GM18870 (cell line): ENCODE measurements around the gene HIVEP3.

ENCODE experiments used
- ATAC-seq: cut with Tn5 transposase; IDR thresholded peaks from one replicate; pipeline ENCODE4 v1.9.1; 2021; ENCODE audit warnings: moderate library complexity; ENCODE audit not compliant: unreplicated experiment

HIVEP3 gene

DNA sequence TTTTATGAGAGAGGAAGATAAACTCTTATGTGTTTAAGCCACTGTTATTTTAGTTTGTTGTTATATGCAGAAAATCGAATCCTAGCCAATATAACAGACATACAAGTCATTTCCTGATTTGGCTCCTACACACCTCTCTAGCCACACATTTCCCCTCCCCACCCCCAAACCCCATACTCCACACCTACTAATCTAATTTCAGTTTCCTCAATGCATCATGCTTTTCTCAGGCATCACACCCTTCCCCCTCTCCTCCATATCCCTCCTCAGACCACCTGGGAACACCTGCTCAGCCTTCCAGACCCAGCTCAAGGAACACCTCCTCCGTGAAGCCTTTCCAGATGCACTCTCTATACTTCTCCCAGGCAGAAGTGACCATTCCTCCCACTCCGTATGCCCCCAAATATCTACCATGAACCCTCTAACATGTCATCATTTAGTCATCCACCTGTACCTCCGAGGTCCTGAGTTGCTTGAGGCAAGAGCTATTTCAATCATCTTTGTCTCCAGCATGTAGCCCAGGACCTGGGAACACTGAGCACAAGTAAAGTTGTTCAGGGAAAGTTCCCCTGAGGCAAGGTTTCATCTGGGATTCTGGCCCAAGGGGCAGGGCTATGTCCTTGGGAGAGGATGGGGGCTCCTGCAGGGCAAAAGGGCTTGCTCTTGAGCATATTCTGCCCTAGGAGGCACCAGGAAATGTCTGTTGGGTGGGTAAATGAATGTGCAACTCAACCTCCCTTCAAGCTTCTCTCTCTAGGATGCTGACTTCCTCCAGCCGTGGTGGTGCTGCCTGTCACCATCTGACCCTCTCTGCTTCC lies 126.8 kb downstream of the HIVEP3 start:
- ATAC-seq = no peak

DNA sequence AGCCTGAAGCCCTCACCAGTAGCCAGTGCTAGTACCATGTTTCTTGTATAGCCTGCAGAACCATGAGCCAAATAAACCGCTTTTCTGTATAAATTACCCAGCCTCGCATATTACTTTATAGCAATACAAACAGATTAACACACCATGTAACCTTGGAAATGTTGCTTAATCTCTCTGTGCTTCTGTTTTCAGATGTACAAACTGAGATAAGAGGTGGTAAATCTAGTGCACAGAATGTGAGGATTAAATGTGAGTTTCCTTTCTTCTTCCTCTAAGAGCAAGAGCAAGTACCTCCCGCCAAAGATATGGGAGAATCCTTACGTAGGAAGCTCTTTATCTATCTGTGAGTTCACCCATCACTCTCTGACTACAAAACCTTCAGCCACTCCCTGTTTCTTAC lies 128.4 kb downstream of the HIVEP3 start:
- no peak for ATAC-seq

DNA sequence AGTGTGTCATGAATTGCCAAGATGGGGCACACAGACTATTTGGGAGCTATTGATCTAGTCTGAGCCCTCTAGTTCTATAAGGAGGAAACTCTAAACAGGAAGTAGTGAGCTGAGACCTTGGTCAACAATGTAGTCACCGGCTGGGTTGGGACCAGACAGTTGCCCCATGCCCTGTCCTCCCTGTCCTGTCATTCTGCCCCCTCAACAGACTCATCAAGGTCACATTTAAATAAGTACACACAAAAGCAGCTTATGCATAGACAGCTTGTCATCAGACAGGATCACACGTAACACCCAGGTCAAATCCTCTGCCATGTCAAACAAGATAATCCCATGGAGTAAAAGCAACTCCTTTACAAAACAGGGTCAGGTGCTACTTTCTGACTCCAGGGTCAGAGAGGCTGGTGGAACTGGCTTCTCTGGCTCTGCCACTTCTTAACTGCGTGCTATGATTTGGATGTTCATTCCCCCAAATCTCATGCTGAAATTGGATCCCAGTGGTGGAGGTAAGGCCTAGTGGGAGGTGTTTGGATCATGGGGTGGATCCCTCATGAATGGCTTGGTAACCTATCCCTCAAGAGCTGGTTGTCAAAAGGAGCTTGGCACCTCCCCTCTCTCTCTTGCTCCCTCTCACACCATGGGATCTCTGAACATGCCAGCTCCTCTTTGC lies 128.9 kb downstream of the HIVEP3 start:
- no peak for ATAC-seq

DNA sequence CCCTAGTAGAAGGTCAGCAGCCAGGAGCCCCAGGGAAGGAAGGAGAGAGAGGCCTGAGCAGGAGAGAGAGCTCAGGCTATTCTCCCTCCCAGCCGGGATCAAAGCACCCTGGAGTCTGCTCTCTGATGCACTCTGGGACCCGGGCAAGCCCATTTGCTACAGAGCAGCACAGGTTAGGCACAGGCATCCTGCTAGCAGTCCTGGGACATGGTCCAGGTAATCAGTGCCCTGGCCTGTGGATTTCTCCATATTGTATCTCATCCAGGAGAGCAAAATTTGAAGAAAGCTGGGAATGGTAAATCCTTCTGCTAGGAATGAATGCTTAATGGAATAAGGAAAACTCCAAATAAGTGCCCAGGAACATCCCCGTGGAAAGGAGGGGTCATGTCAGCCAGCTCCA lies 130.3 kb downstream of the HIVEP3 start:
- no peak for ATAC-seq

DNA sequence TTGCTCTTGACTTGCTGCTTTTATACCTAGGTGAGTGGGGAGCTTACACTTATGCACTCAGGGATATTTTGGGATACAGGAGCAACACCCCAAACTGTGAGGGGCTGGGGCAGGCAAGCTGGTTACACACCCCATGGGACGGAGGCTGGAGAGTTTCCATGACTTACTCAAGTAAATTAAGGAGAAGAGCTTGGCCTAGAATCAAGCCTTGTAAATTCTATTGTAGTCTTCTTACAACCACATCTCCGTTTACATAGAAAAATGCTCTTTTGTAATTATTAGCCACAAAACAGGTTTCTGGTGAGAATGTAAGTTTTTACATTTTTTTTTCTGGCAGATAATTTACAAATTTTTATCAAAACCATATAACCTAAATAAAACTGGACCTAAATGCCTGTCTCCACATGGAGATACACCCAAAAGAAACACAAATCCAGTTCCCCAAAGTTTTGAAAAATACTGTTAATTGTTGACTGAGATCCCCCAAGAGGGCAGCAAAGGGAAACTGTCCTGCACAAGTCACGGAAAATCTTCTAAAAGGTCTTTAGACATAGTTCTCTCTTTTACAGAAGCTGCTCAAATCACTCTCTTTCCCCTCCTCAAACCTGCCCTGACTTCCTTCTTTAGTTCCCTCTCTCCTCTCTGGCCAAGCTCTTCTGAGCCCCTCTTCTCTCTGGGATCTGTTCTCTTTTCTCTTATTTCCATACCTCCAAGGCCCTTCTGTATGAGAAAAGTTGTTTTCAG lies 134.0 kb downstream of the HIVEP3 start:
- no peak for ATAC-seq

DNA sequence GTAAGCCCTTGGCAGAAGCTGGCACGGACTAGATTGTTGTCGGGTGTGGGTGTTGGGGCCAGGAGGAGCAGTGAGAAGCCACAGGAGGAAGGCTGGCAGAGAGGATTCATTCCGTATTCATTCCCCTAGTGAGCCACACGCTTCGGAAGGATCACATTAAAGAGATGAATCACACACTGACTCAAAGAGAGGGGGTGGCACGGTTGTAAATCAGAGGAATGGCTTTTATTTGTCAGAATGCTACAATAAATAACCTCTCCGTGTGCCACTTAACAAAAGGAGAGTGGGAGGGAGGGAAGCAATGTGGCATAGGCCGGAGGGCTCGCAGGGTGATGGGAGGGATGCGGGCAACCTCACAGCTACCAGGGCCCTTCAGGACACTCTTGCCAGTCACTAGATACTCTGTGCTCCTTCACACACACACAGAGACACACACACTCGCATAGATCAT lies 135.5 kb downstream of the HIVEP3 start:
- no peak for ATAC-seq

DNA sequence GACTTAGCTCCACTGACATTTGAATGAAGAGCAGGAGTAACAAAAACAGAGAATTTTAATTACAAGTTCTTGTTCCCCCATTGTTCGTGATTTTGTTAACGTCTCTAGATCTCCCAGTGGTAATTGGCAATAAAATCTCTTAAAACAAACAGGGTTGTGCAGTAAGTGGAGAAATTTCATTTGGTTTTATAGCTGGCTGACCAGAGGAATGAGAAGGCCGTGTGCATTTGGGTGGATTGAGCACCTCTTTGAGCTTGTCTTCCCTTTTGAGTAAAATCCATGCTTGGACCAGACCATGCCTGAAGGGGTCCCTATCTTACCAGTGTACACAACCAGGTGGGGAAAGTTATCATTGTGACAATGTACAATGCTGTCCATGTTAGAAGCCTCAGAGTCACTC lies 137.8 kb downstream of the HIVEP3 start:
- ATAC-seq = no peak

DNA sequence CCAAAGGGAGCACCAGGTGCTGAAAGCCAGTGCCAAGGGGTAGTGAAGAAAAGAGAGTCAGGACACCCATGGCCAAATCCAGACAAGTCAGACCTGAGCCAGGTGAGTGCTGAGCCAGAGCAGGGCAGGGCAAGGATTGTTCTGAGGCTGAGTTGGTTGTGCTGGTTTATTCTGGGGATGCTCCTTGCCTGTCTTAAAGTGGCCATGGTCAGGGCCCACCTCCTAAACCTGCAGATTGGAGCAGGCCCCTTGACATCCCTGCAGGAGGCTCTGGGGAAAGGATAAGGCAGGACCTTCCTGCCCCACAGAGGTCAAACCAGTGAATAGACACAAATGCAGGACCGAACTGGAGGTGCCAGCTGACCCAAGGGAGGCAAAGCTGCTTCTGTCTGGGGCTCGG lies 138.4 kb downstream of the HIVEP3 start:
- no peak for ATAC-seq

DNA sequence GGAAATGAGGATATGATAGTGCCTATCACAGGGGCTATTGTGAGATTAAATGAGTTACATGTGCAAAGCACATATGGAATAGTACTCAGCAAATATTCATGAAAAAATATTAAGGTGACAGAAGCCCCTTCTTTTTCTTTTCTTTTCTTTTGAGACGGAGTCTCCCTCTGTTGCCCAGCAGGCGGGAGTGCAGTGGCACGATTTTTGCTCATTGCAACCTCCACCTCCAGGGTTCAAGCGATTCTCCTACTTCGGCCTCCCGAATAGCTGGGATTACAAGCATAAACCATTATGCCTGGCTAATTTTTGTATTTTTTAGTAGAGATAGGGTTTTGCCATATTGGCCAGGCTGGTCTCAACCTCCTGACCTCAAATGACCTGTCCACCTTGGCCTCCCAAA lies 139.4 kb downstream of the HIVEP3 start:
- ATAC-seq = no peak

DNA sequence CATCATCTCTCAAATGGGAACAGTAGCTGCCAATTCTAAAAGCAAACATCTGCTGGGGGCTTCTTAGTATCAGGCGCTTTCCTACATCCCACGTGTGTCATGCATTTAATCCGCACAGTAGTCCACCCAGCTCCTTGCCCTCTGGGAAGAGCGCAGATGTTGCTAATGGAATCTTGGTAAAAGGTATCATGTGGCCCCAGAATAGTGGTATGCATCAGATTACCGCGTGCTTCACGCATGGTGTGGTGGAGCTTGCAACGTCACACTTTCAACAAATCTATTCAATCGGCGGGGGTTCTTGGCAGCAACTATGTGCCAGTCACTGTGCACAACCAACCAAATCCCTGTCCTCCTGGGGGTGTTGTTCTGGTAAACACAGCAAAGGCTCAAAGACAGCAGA lies 141.0 kb downstream of the HIVEP3 start:
- ATAC-seq = no peak

DNA sequence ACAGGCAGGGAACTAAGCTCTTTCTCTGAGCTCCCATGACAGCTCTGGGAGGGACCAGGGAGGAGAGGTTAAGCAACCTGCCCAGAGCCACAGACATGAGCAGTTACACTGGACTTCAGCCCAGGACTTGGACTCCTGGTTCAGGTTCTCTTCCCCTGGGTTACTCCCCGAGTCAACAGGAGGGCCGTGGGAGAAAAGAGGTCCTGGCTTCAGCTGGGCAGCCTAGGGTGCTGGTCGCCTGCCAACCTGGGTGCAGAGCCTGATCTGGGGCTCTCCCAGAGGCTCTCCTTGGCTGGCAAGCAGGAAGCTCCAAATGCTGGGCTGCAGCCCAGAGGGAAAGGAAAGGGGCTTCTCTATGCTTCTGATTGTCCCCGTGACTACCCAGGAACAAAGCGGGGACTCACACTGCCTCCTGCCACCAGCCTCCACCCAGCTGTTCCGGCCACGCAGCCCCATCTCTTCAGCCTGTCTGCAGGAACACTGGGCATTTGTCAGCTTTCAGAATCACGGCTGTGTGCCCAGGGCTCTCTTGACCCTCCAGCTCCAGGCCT lies 141.8 kb downstream of the HIVEP3 start:
- no peak for ATAC-seq

DNA sequence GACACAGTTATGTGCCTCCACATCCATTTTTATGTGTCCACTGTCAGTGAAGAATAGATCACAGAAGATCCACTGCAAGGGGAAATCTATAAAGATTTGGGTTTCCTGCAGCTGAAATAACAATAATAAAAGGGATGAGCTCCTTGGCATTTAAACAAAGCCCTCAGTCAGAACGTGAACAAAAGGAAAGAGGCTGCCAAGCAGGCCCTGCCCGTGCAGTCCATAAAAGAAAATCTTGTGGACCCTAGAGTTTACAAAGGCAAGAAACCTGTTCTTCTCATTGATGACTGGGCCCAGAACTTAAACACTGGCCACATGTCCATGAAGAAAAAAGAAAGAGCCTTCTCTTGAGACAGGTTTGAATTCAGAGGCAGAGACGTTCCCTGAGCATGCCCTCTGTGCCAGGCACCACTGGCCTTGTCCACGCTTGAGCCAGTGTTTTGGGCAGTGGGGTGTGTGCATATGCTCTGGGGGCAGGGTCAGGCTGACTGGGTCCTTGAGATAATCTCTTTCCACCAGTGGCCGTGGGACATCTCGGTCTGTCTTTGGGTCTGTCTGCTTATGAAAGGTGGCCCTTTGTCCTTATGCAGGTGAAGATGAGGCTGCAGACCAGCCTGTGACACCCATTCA lies 142.7 kb downstream of the HIVEP3 start:
- no peak for ATAC-seq

DNA sequence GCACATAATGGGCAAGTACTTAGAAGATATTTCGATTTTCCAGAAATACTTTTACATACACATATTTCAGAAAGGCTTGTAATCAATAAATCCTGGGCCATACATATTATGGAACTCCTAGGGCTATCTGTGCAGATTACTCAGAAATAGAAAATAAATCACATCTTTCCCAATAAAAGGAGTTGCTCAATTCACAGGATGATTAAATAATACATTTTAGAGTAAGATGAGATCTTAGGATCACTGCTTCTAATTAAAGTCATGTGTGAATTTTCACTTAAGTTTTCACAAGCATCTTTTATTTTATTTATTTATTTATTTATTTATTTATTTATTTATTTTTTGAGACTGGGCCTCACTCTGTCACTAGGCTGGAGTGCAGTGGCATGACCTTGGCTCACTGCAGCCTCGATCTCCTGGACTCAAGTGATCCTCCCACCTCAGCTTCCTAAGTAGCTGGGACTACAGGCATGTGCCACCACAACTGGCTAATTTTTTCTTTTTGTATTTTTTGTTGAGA lies 144.2 kb downstream of the HIVEP3 start:
- no peak for ATAC-seq

DNA sequence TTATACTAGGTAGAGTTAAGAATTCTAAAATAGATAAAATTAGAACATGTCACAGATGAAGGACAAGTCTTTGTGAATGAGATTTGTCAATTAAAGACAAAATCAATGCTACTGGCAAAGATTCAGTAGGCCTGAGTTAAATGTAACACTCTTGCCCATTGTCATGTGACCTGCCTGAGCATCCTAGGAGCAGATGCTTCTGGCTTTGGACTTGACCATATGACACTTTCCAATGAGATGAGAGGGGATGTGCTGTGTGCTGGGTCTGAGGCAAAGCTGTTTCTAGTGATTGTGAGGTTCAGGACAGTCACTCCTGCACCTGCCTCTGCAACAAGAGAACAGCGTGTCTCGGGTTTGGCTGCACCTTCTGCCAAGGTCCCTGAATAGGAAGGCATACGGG lies 144.9 kb downstream of the HIVEP3 start:
- no peak for ATAC-seq

DNA sequence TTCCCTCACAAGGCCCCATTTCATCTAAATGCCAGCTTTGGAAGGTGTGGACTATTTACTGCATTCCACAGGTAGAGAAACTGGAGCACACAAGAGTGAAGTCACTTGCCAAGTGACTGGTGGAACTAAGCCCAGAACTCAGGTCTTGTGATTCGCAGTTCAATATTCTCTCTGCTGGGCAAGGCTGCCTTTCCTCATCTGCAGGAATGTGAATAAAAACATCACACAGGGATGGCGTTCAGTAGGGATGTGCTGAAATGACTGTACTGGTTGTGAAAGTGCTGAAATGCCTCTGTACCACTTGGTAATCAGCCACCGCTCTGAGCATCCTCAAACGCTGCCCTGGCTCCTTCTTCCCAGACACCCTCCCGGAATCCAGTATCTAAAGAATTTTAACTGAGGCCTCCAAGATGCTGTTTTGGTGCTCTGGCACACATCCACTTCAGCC lies 145.6 kb downstream of the HIVEP3 start:
- ATAC-seq = no peak

DNA sequence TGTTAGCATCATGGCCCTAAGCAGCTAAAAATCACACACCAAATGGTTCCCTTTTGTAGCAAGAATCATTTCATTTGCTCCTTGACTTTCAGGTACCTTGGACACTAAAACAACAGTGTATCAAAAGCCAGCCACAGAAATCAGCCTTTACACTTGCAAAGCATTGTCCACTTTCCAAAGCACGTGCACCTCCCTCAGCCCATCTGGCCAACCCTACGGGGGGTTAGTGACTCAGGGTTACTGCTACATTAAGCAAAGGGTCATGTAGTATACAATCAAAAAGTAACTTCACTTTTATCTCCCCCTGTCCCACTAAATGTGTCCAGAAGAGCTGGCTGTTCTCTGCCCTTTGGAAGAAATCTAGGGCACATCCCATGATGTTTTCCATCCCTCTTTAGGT lies 149.7 kb downstream of the HIVEP3 start:
- ATAC-seq = no peak

DNA sequence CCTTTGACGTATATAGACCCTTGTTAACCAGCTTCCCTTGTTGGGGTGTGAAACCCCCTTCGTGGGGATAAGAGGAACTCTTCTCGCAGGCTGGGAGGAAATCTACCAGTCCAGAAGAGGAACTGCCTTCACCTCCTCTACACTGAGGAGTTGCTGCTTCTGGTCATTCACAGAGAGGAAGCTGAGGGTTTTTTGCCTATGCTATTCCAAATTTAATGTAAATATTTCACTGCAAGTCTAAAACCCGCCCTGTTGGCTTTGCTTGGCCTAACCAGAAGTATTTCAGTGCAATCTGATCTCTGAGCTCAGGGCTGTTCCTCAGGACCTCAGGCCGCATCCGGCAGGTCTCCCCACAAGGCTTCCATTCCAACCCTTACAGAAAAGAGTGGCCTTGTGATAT lies 150.1 kb downstream of the HIVEP3 start:
- ATAC-seq = no peak

DNA sequence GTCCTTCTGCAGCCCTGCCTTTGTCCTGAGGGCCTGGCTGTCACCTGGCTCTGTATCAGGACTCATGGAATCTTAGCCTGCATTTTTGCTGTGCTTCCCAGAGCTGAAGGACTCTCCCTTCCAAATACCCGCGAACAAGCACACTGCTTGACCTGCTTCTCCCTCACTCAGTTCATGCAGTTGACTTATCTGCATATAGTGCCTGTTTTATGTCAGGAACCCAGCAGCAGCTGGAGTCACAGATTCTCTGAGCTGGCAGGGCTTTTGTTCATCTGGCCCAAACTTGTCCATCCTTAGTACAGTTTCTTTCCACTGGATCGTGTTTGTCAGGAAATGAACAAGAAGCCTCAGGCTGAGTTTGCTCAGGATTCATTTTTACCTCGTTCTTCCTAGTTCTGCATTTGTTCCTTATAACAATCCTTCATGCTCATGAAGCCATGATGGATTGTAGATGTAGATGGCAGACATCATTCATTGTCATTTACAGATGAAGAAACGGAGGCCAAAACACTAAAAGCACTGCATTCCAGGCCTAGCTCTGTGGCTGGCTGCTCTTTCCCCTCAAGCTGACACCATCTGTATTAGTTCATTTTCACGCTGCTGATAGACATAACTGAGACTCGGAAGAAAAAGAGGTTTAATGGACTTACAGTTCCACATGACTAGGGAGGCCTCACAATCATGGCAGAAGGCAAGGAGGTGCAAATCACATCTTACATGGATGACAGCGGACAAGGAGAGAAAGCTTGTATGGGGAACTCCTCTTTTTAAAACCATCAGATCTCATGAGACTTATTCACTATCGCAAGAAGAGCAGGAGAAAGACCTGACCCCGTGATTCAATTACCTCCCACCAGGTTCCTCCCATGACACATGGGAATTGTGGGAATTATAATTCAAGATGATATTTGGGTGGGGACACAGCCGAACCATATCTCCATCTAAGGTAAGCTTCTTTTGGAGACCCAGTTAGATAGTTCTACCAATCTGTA lies 150.9 kb downstream of the HIVEP3 start:
- ATAC-seq = no peak

DNA sequence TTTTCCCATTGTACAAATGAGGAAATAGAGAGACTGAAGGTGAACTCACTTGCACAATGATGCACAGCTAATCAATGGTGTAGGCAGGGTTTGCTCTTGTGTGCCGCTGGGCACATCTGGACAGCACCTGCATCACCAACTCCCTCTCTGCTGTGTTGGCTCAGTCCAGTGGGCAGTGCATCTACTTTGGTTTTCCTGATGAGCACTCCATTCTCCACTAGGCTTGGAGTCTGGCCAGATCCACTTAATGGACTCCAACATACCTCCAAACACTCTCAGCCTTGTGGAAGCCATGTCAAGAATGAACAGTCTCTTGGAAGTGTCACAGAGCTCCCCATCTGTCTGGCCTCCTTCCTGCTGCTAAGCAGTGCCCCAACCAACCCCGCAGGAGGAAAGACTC lies 152.2 kb downstream of the HIVEP3 start:
- ATAC-seq = no peak

DNA sequence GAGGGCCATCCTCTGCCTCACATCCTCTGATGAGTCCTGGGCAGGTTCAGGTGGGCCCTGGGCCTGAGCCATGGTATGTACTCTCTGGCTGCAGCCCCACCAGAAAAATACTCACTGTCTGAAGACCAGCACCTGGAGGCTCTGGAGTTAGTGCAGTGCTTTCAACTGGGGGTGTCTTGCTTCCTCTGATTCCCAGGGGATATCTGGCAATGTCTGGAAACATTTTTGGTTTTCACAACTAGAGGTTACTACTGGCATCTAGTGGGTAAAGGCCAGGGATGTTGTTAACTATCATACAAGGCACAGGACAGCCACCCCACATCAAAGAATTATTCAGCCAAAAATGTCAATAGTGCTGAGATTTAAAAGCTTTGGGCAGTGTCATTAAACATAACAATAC lies 152.7 kb downstream of the HIVEP3 start:
- ATAC-seq = no peak
